RWPE2 (cell line): ENCODE results near the gene NUDT12.

Experiments
- ATAC-seq: fragments of 200-7000 bp; cut with Tn5 transposase; 3 replicates; pipeline ENCODE4 v1.9.1; 2021; ENCODE audit warnings: low read depth
- DNase-seq: peaks from one replicate; pipeline ENCODE4 v3.0.0-alpha.2; 2020; ENCODE audit warnings: low spot score
- H3K27ac ChIP-seq: fragments of 450-650 bp; 2 replicates; pipeline ENCODE4 v1.5.1; 2017; ENCODE audit warnings: mild to moderate bottlenecking; ENCODE audit not compliant: poor library complexity, severe bottlenecking
- H3K27me3 ChIP-seq: fragments of 250-450 bp; sonication (Bioruptor Pico); 2 replicates; pipeline ENCODE4 v1.5.1; 2021; ENCODE audit warnings: mild to moderate bottlenecking, moderate library complexity; ENCODE audit not compliant: insufficient read depth, poor library complexity, severe bottlenecking
- H3K36me3 ChIP-seq: fragments of 250-450 bp; sonication (Bioruptor Pico); 2 replicates; pipeline ENCODE4 v1.5.1; 2020; ENCODE audit warnings: low read depth, mild to moderate bottlenecking, moderate library complexity
- H3K4me1 ChIP-seq: fragments of 250-450 bp; sonication (Bioruptor Pico); 2 replicates; pipeline ENCODE4 v1.5.1; 2021; ENCODE audit warnings: mild to moderate bottlenecking, moderate library complexity; ENCODE audit not compliant: insufficient read depth, poor library complexity, severe bottlenecking
- H3K4me3 ChIP-seq: fragments of 250-450 bp; sonication (Bioruptor Pico); 2 replicates; pipeline ENCODE4 v1.5.1; 2021; ENCODE audit warnings: mild to moderate bottlenecking, moderate library complexity; ENCODE audit not compliant: severe bottlenecking
- H3K9me3 ChIP-seq: fragments of 250-450 bp; sonication (Bioruptor Pico); 2 replicates; pipeline ENCODE4 v1.5.1; 2021; ENCODE audit warnings: mild to moderate bottlenecking, moderate library complexity; ENCODE audit not compliant: severe bottlenecking
- TF ChIP-seq, protein P1 (sequence below): fragments of 450-650 bp; IDR thresholded peaks from one replicate; pipeline ENCODE4 v1.5.1; 2017; ENCODE audit warnings: mild to moderate bottlenecking, moderate library complexity; ENCODE audit not compliant: poor library complexity, severe bottlenecking

The NUDT12 gene

DNA sequence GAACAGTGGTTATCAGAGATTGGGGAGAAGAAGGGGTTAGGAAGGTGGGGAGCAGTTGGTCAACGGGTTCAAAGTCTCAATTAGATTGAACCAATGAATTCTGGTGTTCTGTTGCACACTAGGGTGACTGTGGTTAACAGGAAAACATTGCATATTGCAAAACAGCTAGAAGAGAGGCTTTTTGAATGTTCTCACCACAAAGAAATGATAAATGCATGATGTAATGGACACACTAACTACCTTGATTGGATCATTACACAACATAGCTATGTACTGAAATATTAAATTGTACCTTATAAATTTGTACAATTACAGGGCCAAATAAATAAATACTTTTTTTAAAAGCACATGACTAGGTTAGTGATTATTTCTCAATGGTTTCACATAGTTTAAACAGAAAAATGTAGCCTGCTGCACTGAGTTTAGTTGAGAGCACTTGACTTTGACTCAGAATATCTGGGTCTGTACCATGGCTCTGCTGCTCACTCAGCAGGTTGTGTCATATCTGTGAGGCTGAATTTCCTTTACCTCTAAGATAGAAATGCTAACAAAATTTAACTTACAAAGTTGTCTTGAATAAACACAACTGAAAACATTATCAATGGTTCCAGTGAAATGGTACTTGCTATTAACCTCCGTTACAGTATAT lies 30.4 kb downstream of the NUDT12 start:
- Histone ChIP-seq H3K4me3 (no peak overlapping the region), H3K9me3 (no peaks in the 10 kb centered on the region), H3K36me3 (no peaks in the 10 kb centered on the region), H3K27ac (no peak overlapping the region), H3K4me1 (no peaks in the 10 kb centered on the region), H3K27me3 (no peaks in the 10 kb centered on the region)
- ATAC-seq (peak; percentile 52; the same call in 2 of the 3 replicates), DNase-seq (no peak)
- TF ChIP-seq, protein P1, sequence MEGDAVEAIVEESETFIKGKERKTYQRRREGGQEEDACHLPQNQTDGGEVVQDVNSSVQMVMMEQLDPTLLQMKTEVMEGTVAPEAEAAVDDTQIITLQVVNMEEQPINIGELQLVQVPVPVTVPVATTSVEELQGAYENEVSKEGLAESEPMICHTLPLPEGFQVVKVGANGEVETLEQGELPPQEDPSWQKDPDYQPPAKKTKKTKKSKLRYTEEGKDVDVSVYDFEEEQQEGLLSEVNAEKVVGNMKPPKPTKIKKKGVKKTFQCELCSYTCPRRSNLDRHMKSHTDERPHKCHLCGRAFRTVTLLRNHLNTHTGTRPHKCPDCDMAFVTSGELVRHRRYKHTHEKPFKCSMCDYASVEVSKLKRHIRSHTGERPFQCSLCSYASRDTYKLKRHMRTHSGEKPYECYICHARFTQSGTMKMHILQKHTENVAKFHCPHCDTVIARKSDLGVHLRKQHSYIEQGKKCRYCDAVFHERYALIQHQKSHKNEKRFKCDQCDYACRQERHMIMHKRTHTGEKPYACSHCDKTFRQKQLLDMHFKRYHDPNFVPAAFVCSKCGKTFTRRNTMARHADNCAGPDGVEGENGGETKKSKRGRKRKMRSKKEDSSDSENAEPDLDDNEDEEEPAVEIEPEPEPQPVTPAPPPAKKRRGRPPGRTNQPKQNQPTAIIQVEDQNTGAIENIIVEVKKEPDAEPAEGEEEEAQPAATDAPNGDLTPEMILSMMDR: no peak

DNA sequence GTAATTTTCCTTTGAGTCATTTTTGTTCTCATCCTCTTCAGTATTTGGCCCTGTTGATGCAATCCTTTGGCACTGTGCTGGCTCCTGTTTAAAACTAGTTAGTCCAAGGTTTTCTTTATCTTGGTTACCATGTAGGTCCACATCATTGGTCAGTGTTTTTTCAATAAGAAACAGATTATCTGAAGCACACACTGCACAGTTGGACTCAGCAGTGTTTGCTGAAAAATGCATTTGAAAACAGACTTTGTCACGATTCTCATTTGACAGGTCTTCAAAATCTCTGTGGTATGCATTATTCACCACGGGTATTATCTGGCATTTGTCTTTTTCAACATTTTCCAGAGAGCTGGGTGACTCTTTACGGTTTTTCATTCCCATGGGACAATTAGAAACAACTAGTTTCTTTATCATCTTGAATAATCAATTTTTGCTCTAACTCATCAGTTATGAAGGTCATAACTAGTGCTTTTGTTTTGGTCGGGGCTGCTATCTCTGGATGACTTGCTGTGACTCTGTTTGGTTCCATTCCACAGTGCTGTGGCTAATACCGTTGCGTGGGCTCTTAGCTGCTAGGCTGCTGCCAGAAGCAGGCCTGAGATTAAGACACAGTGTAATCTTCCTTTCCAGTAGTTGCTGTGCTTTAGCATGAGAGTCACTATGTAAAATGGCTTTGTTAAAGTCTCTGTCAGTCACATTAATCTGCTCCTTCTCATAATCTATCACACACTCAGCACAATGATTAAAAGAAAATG lies 36.2 kb downstream of the NUDT12 start:
- Histone ChIP-seq H3K27ac (no peak overlapping the region), H3K4me3 (no peak overlapping the region), H3K4me1 (peaks cover 18% of the 10 kb centered on the region), H3K9me3 (no peaks in the 10 kb centered on the region), H3K36me3 (no peaks in the 10 kb centered on the region), H3K27me3 (no peaks in the 10 kb centered on the region)
- DNase-seq (no peak), ATAC-seq (no peak)
- TF ChIP-seq, protein P1: no peak

- no peaks in the 10 kb centered on the region for H3K9me3 ChIP-seq
- H3K4me3 ChIP-seq: no peak overlapping the region
- H3K27ac ChIP-seq: no peak overlapping the region
- no peaks in the 10 kb centered on the region for H3K36me3 ChIP-seq
- TF ChIP-seq, protein P1: no peak
- DNase-seq (no peak), ATAC-seq (no peak)
- H3K27me3 ChIP-seq: no peaks in the 10 kb centered on the region
- H3K4me1 ChIP-seq: peaks cover 18% of the 10 kb centered on the region
Measured at GRCh38 chr5:103525361-103525760, 37.2 kb downstream of the NUDT12 start.

GRCh38 chr5:103523319-103523718 lies 39.3 kb downstream of the NUDT12 start:
- Histone ChIP-seq H3K27ac (peak overlapping the region; percentile 62), H3K9me3 (no peaks in the 10 kb centered on the region), H3K4me1 (peaks cover 18% of the 10 kb centered on the region), H3K4me3 (no peak overlapping the region), H3K27me3 (no peaks in the 10 kb centered on the region), H3K36me3 (no peaks in the 10 kb centered on the region)
- peak; percentile 98 for ATAC-seq
- TF ChIP-seq, protein P1: no peak
- DNase-seq: peak; percentile 59

DNA sequence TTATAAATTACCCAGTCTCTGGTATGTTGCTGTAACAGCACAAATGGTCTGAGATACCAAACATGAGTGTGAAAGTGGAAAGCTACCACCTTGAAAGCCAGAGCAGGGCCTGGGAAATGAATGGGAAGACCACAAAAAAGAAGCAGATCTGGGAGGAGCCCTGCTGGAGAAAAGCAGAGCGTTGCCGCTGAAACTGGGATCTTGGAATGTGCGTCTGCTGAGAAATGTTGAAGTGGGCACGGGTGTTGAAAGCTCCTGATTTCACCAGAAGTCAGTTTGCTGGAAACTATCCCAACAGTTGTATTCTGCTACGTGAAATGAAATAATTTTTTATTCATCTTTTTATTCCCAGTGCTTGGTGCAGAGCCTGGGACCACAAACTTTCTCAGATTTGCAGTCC lies 40.0 kb downstream of the NUDT12 start:
- H3K9me3 ChIP-seq: no peaks in the 10 kb centered on the region
- ATAC-seq: no peak
- H3K27me3 ChIP-seq: no peaks in the 10 kb centered on the region
- H3K36me3 ChIP-seq: no peaks in the 10 kb centered on the region
- H3K4me3 ChIP-seq: no peak overlapping the region
- peak overlapping the region; percentile 62 for H3K27ac ChIP-seq
- no peak for DNase-seq
- peaks cover 18% of the 10 kb centered on the region for H3K4me1 ChIP-seq
- TF ChIP-seq, protein P1: no peak
